NCI-H1092 treated with DMSO at 0.1 percent for 48 hours (cell line): ENCODE results near the gene TMEM150B.

ENCODE experiments used
- DNase-seq: peaks from one replicate; lab custom pipeline; 2025; lab: John Stamatoyannopoulos, UW

Gene TMEM150B

DNA sequence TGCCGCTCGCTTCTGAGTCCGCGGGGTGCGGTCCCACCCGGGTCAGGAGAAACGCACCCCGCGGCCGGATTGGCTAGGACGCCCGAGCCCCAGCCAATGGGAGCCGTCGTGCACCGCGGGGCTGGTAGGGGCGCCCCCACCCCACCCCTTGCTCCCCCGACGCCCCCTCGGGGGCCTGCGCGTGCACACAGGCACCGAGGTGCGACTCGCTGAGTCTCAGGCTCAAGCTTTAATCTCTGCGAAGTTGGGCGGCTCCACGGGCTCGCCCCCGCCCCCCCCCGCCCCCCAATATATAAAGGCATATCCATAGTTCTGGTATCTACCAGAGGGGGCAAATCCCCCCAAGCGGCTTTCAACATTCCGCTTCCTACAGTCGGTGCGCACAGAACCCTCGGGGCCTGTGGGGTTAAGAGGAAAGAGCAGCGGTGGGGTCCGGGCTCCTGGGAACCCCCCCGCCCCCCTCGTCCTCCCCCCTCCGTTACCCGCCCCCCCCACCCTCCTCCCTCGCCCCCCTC lies 29.6 kb upstream of the TMEM150B start, which contains the start of gene COX6B2:
TSS of gene COX6B2 (minus strand) at position 22 of the 515 bp plus-strand sequence. CDS start 198 bp downstream, outside the sequence.
- no peak for DNase-seq

DNA sequence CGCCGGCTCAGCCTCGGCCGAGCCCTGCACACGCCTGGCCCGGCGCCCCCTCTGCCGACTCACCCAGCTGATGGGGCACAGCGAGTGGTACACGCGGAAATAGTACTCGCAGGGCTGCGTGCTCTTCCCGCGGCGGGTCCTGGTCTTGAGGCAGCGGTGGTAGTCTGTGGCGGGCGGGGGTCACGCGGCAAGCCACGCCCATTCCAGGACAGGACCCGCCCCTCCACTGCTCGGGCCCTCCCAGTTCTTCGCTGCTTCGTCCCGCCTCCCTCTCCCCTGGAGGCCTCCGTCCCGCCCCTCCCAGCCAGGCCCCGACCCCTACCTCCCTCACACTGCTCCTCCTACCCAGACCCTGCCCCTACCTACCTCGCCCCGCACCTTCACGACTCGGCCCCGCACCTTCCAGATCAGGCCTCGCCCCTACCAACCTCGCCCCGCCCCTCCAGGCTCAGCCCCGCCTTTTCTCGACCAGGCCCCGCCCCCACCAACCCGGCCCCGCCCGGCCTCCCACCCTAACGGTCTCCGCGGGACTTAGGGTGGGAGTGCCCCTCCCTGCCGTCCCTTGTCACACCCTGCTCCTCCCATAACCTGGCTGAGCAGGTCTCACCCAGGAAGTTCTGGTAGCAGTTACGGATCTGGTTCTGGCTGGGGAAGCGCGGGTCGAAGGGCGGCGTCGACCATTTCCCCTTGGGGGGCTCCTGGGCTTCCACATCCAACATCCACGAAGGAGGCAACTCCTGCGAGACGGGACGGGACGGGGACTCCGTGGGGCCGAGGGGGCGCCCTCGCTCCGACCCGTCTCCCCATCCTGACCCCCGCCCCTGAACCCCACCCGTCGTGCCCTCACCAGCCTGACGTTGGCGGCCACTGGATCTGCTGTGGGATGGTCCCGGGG lies 28.9 kb upstream of the TMEM150B start:
- DNase-seq: no peak

DNA sequence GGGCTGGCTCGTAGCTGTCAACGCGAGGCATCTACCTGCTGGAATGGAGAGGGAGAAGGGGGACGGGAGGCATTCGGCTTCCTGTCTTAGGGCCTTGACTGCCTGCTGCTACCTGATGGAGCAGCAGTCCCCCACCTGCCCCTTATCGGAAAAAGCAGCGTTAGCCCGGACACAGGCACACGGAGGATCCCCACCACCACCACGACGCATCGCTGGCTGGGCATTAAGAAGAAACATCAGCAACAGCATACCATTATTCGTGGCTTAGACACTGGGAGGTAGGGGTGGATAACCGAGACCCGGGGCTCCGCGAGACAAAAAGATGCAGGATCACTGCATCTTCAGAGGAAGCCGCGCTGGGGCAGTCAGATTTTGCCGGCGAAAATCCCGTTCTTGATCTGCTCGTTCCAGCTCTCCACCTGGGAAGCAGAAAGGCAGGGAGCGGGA lies 28.2 kb upstream of the TMEM150B start:
- no peak for DNase-seq

DNA sequence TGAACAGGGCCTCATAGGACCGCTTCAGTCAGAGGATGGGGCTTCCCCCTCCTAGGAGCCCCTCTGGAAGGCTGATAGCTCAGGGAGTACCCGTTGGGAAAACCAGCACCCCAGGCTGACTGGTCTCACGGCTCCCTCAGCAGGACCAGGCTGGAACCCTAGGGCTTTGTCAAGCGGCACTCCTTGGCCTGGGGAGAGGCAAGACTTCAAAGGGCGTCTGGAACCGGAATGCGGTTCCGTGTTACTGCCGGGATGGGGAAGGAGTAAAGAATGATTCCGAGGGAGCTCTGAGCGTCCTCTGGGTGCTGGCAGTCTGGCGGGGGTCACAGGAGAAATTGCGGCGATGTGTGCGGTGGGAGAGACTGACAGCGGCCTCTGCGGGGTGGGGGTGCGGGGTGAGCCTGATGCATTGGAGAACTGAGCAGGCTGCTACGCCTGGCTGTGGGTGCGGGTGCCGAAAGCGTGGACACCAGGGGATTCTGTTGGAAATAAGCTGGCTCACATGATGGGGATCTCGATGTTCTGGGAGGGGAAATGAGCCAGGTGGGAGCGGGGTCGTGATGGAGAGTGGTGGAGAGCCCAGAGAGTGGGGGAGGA lies 27.5 kb upstream of the TMEM150B start:
- no peak for DNase-seq

DNA sequence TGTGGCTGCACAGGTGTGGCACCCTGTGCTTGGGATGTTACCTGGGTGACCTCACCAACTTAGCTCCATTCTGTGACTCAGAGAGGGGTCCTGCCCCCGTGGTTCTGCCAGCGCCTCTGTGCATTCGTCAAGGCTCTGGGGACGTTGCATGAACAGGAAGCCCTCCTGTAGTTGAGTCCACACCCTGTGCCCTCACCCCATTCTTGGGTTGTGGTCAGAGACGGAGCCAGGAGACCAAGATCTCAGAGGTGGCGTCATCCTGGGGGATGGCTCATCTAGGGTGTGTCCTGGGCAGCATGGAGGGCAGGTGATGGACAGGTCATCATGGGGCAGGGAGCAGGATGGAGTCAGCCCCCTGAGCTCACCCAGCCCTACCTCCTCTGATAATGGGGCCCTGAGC lies 26.9 kb upstream of the TMEM150B start:
- DNase-seq: no peak

DNA sequence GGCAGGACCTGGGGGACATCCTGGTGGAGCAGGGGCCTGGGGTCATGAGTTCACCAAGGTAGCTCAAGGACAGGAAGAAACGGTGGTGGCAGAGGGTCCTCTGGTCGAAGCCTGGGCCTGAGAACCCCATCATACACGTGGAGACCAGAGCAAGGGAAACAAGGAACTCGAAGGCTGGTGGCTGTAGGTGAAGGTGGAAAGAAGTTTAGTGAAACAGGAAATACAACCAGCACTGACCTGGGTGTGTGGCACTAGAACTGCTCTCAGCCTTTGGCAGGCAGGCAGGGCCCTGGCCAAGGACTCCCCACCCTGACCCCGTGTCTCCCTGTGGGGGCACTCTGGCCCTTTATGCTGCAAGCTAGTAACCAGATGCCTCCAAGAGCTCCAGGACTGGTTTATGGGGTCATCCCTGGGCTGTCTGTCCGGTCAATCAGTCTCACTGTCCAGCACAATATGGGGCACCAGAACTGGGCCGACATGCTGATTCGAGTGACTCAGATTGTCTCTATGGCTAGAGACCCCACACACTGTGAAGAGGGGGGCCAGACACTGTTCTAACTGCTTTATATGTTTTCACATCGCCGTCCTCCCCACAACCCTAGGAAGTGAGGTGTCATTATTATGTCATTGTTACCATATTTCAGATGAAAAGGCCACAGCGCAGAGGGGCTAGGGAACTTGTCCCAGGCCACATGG lies 25.6 kb upstream of the TMEM150B start:
- DNase-seq: no peak

DNA sequence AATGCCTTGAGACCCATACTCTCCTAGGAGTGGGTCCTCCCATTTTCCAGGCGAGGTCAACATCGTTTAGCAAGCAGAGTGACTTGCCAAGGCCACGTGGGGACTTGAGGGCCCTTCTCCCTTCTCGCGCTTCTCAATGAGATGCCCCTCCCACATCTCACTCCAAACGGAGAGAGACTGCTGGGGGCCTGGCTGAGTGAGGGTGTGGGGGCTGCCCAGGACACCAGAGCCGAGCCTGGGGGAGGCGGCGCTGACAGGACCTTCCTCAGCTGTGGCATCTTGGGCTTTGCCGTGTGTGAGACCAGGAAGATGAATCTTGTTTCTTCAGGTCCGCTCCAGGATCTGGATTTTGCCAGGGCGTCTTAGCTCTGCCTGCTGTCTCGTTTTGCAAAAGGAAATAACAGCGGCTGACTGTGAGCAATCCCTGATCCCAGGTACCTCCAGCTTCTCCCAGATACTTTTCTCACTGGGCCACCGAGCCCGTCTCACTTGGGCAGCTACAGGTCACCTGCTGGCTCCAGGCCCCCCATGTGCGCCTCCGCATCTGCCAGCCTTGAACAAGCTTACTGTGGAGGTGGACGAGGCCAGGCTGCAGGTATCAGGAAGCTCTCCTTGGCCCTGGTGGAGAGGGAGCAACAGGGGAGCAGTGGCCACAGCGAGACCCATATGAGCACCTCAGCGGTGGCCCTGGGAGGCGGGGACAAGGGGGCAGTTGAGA lies 23.3 kb upstream of the TMEM150B start:
- no peak for DNase-seq

DNA sequence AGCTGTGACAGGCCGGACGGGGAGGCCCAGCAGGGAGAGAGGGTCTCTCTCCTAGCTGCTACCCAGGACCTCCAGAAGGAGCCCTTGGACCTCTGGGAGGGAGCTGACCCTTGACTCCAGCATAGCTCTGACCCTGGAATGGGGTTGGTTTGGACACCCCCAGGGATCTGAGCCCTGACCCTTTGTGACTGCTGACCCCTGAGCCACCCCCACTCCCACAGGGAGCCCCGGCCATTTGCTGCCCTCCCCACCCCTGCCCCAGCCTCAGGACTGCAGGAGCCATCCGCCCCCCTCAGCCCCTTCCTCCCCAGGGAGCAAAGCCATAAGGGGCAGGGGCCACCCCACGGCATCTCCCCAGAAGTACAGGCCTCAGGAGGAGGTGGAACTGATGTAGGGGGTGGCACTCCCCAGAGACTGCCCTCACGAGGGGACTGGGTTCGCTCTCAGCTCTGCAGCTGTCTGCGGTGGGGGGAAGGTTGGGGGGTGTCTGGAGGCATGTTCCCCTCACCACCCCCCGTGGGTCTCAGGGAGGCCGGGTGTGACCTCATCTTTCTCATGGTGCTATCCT lies 22.4 kb upstream of the TMEM150B start:
- no peak for DNase-seq

DNA sequence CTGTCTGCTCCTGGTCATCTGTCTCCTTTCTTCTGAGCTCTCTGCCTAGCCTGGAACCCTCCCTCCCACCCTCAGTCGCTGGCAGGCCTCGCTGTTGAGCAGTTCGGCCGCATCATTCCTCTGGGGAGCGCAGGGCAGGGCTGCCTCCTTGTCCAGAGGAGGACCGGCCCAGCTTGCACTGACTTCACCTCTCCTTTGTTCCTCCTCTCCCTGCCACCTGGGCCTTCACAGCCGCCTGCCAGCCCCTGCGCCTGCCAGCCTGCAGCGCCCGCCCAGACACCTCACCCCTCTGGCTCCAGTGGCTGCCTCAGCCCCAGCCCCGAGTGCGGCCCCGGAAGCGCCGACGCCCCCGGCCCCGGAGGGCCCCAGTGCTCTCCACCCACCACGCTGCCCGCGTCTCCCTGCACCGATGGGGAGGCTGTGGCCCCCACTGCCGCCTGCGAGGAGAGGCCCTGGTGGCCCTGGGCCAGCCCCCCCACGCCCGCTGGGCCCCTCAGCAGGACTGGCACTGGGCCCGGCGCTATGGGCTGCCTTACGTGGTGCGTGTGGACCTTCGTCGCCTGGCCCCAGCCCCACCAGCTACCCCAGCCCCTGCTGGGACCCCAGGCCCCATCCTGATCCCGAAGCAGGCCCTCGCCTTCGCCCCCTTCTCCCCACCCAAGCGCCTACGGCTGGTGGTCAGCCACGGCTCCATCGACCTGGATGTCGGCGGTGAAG lies 21.7 kb upstream of the TMEM150B start:
- DNase-seq: no peak

DNA sequence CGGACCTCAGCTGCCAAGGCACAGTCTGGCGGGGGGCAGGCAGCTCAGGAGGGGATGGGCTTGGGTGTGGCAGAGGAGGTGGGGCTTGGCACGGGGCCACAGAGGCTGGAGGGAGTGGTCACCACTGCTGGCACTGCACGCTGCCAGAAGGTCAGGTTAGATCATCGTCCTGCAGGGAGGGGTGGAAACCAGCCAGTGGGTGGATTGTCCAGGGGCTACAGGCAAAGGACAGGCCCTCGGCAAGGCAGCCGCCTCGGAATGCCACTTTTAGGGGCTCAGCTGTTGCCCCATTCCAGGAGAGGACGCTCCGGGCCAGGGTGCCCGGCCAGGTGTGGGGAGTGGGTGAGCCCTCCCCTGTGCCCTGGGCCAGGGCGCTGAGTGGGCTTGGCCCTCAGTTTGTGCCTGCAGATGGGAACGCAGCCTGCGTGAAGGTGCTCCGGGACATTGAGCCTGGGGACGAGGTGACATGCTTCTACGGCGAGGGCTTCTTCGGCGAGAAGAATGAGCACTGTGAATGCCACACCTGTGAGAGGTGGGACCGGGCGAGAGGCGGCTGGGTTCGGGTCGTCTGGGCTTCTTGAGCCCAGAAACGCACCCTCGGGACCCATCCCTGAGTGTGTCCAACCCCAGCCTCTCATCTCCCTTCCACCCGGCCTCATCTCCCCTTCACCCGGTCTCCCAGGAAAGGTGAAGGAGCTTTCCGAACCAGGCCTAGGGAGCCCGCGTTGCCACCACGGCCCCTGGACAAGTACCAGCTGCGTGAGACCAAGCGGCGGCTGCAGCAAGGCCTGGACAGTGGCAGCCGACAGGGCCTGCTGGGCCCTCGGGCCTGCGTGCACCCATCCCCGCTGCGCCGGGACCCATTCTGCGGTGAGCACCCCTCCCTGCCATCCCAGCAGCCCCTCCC lies 20.9 kb upstream of the TMEM150B start:
- no peak for DNase-seq

DNA sequence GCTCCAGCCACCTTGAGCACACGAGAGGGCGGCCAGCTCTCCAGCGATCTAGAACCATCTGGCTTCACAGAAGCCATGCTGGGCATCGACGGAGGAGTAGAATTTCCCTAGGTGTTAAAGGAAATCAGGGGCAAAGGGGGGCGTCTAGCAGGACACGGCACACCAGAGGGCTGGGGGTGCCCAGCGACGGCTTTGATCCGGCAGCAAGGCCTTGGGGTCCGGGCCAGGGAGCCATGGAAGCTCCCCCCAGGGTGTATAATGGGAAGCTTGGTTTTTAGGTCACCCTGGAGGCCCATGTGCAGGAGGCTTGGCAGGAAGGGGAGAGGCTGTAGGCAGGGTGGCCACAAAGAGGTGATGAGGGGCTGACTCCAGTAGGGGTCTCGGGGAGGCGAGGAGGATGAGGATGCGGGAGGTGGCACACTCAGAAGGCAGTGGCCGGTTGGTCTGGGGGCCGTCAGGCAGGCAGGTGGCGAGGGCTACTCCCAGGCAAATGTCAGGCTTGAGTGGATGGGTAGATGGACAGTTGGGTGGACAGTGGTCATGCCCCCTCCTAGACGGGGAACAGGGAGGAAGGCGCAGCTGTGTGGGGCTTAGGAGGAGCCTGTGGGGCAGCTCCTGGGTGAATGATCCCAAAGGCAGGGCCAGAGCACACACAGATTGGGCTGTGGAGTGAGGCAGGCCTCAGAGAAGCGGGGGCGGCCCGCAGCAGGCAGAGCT lies 20.1 kb upstream of the TMEM150B start:
- no peak for DNase-seq

DNA sequence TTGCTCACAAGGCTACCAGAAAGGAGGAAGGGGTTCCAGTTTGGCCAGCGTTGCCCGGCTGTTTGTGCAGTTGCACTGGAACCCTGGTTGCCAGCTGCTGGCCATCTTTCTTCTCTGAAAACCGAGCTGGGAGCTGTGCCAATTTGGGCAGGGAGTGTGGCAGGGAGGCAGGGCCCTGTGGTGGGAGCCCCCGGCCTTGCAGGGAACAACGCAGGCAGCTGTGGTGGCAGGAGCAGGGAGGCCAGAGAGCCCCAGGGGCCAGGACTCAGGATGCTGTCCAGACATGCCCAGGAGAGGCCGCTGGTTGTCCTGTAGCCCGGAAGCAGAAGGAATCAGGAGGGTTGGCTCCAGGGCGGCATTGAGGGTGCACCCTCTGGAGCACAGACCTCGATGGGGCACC lies 19.3 kb upstream of the TMEM150B start:
- peak; percentile 44 for DNase-seq

DNA sequence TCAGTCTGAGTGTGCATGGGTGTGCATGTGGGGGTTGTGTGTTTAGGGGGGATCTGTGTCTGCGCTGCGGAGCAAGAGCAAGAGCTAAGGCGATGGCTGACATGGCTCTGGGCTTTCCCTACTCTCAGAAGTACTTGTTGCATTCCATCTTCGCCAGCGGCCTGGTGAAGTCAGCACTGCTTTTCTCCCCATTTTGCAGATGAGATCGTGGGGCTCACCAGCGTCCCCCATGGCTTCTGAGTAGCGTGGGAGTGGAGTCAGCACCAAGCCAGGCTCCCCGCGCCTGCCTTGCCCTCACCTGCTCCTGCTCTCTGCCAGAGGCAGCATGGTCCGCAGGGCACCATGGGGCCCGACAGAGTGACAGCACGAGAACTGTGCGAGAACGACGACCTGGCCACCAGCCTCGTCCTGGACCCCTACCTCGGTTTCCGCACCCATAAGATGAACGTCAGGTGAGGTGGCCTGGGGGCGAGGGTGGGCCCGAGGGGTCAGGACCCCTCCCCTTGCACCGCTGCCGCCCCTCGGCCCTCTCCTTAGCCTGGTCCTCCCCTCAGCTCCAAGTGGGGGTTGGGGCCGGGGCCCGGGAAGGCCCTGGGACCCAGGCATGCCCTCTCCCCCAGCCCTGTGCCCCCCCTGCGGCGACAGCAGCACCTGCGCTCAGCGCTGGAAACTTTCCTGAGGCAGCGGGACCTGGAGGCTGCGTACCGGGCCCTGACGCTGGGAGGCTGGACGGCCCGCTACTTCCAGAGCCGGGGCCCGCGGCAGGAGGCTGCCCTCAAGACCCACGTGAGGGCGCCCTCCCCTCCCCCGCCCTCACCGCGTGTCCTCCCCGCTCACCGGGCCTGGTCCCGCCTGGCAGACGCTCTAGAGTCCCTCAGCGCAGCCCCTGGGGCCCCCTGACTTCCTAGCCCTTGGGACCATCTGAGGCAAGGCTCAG lies 16.7 kb upstream of the TMEM150B start:
- no peak for DNase-seq

DNA sequence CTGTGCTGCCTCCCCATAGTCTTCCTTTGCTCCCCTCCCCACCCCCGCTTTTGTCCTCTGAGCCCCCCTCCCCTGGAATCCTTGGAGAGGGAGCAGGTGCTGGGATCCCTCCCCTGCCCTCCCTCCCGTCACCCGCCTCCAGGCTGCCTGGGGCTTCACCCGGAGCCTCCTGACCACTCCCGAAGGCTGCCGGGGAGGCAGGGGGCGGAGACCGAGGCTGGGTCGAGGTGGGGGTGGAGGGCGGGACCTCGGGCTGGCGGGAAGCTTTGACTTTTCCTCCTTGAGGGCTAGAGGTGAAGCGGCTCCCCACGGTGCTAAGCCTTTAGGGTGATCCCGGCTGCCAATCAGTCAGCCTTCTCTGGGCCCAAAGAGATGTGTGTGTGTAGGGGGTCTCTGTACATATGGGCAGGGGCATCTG lies 16.0 kb upstream of the TMEM150B start:
- DNase-seq: no peak

DNA sequence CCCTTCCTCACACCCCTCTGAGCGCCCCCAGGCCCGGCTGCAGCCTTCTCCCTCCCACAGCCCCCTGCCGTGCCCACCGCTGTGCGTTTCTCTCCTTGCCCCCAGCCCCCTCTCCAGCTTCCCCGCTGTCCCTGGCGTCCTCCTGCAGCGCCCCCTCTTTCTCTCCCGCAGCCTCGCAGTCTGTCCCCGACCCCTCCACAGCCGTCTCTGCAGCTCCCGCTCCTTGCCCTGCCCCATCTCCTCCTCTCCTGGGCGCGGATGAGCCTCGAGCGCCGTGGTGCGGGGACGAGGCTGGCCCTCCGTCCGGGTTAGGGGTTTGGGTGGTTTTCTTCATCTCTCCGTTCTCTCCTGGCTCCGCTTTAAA lies 15.6 kb upstream of the TMEM150B start:
- peak; percentile 55 for DNase-seq

DNA sequence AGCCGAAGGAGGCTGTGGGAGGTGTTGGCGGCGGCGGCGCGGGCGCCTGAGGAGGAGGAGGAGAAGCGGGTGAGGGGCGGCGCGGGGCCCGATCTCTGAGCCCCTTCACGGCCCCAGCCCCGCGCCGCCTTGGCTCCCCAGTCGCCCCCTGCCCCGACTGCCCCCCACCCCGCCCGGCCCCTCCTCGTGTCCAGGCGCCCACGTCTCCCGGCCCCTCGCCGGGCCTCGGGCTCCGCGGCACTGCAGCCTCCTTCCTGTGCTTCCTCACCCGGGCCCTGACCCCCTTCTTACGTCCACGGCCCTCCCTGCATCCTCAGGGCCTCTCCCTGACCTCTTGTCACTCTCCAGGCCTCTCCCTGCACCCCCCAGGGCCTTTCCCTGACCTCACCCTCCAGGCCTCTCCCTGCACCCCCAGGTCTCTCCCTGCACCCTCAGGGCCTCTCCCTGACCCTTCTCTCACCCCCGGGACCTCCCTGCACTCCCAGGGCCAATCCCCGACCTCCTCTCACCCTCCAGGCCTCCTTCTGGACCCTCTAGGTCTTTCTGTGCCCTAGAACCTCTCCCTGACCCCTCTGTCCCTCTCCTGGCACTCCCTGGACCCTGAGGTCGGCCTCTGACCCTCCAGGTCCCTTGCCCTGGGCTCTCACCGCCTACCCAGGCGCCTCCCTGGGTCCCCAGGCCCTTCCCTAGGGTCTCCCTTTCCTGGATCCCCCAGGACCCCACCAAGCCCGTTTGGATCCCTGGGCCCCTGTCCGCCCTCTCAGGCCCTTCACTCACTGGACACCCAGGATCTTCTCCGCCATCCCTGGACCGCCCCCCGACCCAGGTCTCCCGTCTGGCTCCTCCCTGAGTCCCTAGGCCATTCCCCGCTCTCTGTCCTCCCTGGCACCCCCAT lies 15.0 kb upstream of the TMEM150B start:
- no peak for DNase-seq
